Cerebellar nuclear complex (tissue), 1 donor: ENCODE measurements around the gene ABHD12.
"Not testable (repeated sequence)": the region's sequence is repeated elsewhere in the genome, so short reads cannot be mapped to it uniquely, and the experiment has no call there.

Experiments used
- DNase-seq, 2 experiments: peaks; one replicate each; lab custom pipeline; 2025; lab: John Stamatoyannopoulos, UW

The ABHD12 gene

GRCh38 chr20:25321991-25322390, 68.6 kb downstream of the ABHD12 start:
- no peak for DNase-seq

- DNase-seq = no peak
Measured at GRCh38 chr20:25321262-25321831, 69.3 kb downstream of the ABHD12 start.

DNA sequence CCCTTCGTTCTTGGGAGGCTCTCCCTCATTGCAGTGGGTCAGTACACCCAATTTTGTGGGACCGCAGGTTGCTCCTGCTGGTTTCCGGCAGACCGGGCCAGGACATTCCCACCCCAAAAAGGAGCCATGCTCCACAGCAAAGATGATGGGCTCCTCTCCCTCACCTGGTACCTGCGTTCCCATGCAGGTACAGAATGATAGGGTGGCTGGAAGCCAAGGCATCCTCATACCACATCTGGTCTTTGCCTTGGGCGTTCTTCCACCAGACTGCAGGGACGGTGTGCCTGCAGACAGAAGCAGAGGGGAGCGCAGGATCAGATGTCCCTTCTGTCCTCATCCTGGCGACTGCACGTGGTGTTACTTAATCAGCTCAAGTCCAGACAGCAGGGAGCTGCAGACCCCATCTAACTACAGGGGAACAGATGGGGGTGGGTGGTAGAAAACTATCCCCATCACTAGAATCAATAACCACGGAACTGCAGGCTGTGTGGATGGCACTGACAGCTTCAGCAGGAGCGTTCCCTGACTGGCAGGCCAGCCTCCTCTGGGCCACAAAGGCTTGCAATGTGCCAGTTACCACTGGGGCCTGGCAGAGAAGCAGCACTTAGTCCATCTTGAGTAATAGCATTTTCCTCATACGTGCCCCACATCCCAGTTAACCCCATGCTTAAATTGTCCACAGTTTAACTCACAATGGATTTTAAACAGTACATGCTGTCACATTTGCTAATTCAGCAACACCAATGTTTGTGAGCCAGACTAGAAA, 70.4 kb downstream of the ABHD12 start:
- no peak for DNase-seq

DNA sequence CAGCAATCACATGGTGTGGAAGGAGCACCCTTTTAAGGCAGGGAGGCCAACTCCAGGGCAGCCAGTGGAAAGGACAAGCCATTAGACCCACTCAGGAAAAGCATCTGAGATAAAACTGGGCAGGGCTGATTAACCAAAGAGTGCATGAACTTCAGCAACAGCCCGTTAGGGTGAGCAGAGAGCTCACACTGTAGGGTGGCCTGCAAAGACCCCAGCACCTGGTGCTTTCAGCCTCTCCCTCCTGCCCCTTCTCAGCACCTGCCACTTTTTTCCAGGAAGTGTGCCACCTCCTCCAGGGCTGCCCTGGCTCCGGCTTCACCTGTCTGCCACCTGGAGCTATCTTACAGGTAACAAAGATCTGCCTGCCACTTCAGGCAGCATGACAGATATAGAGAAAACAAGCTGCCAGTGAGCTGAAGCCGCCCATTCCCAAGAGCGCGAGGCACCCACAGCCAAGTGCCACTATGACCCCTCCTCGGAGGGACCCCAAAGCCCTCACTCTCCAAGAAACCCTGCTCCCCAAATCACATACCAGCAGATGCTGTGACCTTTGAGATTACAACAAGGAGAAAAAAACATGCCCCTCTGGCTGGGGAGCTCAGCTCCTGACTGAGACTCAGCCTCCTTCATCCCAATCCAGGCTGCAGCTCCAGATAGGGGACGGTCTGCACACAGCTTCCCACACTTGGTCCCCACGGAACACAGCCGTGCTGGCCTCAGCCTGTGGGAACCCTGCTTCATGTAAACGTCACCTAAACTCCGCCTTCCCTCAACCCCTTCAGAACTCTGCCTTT, 71.2 kb downstream of the ABHD12 start:
- no peak for DNase-seq

DNA sequence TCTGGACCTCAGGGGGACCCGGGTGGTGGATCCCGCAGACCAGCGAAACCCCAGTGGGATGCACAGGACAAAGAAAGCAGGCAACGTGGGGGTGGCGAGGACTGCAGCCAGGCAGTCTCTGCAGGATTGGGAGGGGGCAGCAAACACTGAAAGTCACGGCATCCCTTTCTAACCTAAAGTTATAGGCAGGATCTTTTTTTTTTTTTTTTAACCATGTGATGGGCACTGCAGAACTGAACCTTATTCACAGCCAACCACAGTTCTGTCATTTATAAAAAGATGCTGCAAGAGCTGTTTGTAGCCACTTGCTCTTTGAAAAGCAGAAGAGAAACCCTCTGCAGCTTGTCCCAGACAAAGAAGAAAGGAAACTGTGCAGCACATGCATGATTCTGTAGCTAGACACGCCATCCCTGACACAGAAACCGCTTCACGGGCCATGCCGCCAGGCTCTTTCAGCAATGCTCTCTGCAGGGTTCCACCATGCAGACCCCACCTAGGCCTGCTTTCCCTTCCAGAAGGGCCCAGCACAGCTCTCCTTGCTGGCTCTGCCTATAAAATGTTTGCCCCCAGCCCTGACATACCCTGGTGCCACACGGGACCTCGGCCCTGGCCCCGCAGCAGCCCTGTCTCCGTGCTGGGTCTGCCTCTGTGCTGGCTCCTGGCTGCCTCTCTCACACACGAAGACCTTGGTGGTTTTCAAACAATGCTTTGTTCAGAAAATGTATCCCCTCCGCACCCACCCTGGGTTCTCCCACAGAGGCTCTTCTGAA, 72.0 kb downstream of the ABHD12 start:
- no peak for DNase-seq

- no peak for DNase-seq
Measured at GRCh38 chr20:25317351-25318075, 73.1 kb downstream of the ABHD12 start.

GRCh38 chr20:25316506-25317190, 74.0 kb downstream of the ABHD12 start:
- no peak for DNase-seq

DNA sequence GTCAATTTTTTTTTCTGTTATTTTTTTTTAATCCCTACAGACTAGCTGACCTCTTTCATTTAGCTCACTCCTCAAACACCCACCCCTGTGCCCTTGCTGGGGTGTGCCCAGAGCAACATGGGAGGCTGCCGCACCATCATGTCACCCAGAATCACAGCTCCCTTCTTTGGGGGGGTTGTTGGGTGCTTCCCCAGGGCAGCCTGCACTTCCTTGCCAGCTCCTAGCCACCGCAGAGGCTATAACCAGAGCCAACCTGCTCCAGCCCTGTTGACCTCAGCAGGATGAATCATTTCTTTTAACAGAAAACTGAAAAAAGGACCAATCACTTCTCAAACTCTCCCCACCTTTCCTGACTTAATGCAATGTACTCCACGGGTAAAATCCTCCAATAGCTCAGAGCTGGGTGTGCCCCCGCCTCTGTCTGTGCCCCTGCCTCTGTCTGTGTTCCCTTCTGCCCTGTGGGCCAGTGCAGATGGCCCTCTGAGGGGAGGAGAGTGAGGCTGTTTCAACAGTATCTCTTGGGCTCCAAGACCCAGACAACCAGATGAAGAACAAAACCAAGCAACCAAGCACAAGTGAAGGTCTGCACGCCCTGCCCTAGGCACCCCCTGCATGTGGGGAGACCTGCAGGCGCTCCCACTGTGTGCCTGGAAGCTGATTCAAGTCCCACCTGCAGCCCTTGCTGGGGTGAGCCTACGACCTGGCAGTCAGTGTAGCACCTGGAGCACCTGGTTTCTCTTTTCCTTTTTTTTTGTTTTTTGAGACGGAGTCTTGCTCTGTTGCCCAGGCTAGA, 75.0 kb downstream of the ABHD12 start:
- DNase-seq = no peak

DNA sequence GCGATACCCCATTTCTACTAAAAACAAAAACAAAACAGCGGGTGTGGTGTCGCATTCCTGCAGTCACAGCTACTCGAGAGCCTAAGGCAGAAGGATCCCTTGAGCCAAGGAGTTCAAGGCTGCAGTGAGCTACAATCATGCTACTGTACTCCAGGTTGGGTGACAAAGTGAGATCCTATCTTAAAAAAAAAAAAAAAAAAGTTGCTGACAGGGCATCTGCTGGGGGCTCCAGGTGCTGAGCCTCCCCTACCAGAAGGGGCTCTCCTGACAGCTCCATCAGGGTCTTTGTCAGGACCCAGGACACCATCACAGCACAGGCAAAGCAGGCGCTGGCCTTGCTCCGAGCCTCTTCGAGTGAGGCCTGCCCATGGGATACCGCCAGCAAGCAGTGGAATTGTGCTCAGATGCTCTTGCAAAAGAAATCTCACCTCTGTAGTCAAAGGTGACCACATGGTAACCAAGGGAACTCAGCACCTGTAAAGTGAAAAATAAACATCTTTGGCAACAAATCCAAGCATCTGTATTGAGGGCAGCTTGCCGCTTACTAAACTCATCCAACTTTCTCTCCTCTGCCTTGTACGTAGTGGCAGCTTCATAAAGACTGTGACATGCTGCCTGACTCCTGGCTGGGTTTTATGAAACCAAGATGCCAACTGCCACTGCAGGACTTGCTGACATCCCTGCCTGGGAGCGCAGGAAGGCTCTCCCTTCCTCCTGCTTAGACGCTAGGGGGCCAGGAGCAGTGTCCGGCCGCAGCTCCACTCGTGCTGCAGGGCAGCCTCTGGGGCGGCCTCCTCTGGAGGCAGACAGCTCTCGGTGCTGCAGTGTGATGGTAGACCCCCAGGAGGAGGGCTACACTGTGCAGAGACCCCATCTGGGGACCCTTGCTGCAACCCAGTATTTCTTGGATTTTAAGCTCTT, 75.9 kb downstream of the ABHD12 start:
- DNase-seq = no peak

DNA sequence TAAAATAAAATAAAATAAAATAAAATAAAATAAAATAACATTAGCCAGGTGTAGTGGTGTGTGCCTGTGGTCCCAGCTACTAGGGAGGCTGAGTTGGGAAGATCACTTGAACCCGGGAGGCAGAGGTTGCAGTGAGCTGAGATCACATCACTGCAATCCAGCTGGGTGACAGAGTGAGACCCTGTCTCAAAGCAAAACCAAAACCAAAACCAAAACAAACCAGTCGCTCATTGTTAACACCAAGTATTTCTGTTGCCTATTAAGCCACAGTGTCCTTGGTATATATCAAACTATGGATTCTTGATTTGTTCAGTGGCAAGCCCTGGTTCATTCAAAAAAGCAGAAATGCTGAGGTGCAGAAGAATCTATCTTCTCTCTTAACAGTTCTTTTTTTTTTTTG, 77.0 kb downstream of the ABHD12 start:
- no peak for DNase-seq

GRCh38 chr20:25312716-25313115, 77.9 kb downstream of the ABHD12 start:
- DNase-seq = not testable (repeated sequence)

GRCh38 chr20:25310921-25311728, 79.5 kb downstream of the ABHD12 start:
- no peak for DNase-seq

DNA sequence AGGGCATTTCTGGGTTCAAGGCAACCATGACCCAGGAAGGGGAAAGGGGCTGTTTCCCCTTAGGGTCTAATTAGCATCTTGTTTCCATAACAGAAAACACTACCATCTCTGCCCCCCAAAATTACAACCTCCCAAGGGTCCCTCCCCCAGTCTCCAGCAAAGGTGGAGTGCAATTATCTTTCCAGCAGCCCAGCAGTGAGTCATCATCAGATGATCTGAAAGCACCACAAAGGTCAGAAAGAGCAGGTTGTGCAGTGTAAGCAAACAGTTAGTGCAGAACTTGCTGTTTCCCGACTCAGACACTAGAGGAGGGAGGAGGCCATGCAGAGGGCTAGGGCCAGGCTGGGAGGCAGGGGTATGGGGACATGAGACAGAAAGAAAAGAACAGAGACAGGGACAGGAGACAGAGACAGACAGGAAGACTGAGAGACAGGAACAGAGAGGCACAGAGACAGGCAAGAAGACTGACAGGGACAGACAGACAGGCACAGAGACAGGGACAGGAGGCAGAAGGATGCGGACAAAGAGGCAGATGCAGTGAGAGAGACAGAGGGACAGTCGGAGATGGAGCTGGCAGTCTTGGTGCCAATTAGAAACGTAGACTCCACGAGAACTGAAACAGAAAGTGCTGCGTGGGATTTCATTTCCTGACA, 80.2 kb downstream of the ABHD12 start:
- no peak for DNase-seq

- DNase-seq = no peak
Measured at GRCh38 chr20:25309395-25310267, 81.0 kb downstream of the ABHD12 start.

DNA sequence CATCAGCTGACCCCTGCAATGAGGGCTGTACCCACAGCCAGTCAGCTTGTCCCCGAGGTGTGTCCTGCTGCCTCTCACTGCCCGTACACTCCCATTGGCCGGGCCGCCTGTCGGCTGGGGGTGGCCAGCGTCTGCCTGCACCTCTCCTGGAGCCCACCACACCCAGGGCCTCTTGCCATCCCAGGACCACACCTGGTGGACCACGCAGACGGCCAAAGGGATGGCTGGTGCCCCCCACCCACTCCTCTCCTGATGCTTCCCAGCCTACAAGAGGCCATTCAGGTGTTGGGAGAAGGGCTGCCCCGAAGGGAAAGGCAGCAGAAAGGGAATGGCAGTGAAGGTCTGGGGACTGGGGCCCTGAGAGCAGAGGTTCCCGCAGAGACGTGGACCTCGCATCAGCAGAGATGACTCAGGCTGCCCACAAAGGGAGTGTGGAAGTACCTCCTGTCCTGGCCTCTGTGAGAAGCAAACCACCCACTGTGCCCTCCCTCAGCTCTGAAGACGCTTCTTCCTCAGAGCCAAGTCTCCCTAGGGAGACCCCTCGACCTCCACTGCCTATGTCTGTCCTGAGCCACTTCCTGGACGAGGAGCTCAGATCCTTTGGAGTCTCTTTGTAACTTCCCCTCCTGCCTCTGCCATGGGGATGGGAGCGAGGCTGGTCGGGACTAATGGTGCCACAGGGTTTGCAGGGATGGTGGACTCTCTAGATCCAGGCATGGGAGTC, 81.8 kb downstream of the ABHD12 start:
- DNase-seq = no peak

DNA sequence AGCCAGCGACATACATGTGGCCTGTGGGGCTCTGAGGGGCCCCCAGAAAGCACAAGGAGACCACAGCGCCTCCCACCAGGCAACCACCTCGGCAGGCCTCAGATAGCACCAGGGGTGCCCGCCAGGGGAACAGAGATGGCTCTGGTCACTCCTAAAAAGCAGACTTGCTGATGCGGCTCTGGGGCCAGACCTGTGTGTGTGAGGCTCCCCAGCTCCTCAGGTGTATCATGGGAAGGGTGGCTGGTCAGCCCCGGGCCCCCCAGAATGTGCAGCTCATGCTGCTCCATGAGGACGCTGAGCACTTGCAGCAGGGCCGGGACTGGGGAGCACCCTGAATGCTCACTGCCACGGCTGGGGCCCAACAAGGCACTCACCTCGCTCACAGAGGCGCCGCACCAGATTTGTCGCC, 82.5 kb downstream of the ABHD12 start:
- no peak for DNase-seq
